ENCODE measurements around the gene PPIC.
"Not testable (repeated sequence)": the region's sequence is repeated elsewhere in the genome, so short reads cannot be mapped to it uniquely, and the experiment has no call there.

The PPIC gene

DNA sequence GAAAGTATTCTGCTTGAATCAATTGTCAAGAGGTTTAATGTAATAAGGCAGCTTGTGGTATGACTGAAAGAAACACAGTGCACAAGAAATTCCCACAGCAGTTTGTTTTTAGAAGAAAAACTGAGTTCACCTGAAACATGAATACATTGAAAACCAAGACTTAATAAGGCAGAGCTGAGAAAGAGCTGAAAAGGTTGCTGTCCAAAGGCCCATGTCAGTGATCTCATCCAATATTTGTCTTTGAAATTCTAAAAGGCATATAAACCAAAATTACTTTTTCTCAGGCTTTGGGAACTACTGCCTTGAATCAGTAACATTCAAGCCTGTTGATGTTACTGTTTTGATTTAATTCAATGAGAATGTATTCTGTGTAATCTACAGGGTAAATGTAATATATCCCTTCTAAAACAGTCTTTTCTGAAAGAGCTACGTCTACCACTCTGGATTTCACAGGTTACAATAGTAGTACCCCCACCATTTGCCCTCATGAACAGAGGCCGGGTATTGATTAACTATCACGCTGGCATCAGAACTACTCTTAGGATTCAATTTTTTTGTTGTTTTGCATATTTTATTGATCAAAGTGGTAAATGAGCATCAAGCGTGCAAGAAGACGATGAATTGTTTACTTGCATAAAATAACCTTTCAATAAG is 57.8 kb downstream of the PPIC start:
- no peak for TF ChIP-seq CTCF (IDR thresholded peaks at IDR 0.05)
- H3K27ac ChIP-seq: no peak overlapping the region
- H3K4me3 ChIP-seq: no peak overlapping the region
- no peak for DNase-seq (ENCODE audit: low spot score)

DNA sequence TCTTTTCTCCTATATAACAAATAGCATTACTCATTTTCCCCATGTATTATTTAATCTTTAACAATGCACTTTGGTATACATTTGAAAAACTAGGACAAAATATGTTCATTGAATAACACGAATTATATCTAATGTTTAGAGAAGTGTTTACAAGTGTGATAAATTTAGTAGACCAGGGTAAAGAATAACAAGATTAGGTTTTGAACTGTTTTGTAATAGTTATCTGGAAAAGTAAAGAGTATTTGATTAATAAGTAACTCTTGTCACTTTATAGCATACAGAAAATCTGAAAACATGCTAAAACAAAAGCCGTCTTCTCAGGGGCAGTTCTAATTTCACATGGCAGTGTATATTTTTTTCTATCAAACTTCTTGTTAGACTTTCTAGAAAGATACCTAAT is 58.5 kb downstream of the PPIC start:
- no peak for DNase-seq (ENCODE audit: low spot score)
- Histone ChIP-seq H3K4me3 (no peak overlapping the region), H3K27ac (no peak overlapping the region)
- TF ChIP-seq CTCF (IDR thresholded peaks at IDR 0.05): no peak

- no peak for TF ChIP-seq CTCF (IDR thresholded peaks at IDR 0.05)
- no peak overlapping the region for H3K27ac ChIP-seq
- no peak for DNase-seq (ENCODE audit: low spot score)
- no peak overlapping the region for H3K4me3 ChIP-seq
Measured at GRCh38 chr5:122977319-122977718, 59.2 kb downstream of the PPIC start.

DNA sequence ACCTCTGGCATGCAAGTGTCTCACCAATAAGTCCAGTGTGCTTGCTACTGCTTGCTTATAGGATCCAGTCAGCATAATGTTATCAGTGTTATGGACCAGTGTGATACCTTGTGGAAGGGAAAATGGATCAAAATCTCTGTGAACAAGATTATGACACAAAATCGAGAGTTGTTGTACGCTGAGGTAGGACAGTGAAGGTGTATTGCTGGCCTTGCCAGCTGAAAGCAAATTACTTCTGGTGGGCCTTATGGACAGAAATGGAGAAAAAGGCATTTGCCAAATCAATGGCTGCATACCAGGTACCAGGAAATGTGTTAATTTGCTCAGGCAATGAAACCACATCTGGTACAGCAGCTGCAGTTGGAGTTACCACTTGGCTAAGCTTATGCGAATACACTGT is 62.3 kb downstream of the PPIC start:
- DNase-seq (ENCODE audit: low spot score): not testable (repeated sequence)

DNA sequence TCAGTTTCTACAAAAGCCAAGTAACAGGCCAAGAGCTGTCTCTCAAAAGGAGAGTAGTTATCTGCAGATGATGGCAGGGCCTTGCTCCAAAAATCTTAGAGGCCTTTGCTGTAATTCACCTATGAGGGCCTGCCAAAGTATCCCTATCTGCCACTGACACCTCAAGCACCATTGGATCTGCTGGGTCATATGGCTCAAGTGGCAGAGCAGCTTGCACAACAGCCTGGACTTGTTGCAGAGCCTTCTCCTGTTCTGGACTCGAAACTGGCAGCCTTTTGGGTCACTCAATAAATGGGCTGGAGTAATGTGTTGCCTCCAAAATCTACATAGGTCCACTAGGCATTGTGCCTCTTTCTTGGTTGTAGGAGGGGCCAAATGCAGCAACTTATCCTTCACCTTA is 62.8 kb downstream of the PPIC start:
- not testable (repeated sequence) for H3K4me3 ChIP-seq; H3K27ac ChIP-seq; DNase-seq (ENCODE audit: low spot score)

More for the DNA sequence above, 62.3 kb downstream of the PPIC start:
- not testable (repeated sequence) for H3K27ac ChIP-seq, H3K4me3 ChIP-seq
